ENCODE results near the gene NRN1L.

The NRN1L gene

DNA sequence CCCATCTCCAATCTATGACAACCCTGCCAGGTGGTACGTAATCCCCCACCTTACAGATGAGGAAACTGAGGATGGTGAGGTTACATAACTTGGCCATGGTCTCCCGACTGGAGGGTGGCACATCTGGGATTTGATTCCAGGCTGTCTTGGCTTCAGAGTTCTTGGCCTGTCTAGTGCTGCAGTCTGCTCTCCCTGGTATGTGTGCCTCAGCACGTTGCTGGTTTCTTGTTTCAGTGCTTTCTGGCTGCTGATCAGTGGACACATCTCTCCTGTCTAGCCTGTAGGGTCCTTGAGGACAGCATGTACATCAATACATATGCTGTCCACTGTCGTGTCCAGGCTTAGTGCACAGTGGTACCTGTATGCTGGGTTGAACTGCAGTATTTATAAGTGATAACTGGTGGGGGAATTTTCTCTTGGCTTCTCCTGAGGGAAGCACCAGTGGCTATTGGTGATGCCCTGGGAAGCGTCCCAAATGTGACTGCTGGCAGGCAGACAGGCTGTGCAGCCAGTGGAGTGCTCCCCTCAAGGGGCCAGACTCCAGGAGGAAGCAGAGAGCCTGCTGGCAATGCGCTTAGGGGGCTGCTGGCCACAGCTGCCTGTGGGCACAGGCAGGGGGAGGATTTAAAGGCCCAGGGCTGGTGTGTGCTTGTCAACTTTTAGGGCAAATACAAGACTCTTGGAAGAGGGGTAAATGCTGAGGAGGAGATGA, 32.6 kb downstream of the NRN1L start:
- DNase-seq (ENCODE audit: low read depth) = no peak

DNA sequence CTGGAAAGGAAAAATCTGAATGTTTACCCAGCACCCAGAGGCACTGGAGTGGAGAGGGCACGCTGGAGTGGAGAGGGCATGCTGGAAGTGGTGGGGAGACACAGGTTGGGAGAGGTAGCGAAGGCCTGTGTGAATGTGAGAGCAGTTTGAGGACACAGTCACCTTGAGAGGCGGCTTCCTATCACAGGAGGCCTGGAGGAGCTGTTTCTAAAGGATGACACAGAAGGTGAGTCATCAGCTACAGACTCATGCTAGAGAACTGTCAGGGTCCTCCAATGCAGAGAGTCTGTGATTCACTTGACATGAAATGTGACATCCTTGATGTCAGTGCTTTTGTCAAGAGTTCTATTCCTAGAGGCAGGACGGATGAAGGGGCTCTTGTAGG, 33.2 kb downstream of the NRN1L start:
- DNase-seq (ENCODE audit: low read depth) = peak; percentile 98

DNA sequence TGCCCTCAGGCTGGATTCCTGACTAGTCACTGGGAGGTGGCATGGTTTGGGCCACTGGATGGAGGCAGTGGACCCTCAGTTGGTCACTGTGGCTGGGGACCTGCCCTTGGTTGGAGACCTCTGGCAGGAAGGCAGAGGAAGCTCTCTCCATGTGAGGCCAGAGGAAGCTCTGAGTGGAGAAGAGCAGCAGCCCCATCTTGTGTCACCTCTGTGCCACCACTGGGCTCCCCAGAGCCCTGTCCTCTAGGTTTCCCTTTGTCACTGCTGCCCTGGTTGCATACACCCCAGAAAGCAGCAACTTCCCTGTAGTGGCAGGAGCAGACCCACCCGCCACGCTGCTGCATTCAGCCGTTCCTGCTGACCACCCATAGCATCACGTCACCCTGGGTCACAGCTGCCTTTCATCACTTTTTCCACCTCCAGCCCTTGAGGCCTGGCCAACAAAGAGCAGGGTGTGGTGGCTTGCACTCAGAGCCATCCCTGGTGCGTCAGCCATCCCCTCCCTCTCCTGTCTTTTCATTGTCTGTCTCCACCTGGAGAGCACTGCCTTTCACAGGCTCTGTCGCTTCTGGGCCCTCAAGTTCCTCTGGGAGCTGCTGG, 35.0 kb downstream of the NRN1L start:
- DNase-seq (ENCODE audit: low read depth) = peak; percentile 42

DNA sequence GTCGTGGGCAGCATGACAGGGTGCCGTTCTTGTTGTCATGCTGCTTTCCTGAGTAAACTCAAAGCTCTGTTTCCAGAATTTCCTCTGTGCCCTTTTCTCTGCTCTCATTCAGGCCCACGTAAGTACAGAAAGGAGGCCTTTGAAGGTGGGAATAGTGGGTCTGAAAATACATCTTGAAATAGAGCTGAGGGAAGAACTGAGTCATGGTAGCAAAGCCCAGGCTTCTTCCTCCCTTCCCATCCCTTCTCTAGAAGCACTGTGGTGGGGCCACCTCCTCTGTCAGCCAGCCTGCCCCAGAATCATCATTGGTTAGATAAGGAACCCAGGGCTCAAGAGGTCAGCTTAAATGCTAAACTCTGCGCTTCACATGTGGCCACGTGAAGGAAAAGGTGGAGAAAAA, 37.5 kb downstream of the NRN1L start:
- no peak for DNase-seq (ENCODE audit: low read depth)

DNA sequence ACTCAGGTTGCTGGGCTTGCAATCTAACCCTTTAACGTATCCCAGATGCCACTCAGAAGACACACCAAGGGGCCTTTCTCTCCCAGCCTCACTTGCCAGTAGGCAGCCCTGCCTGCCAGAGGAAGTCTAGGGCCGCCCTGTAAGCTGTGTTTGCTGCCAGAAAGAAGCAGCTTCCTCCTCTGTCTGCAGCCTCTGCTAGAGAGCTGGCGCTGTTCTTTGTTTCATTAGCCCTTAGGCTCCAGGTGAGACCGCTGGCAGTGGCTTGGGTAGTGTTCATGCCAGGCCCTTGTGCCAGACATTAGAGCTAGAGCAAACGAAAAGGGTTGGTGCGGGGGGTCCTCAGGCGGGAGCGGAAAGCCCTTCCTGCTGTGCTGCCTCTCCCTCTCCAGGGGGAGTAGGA, 38.1 kb downstream of the NRN1L start:
- DNase-seq (ENCODE audit: low read depth) = no peak

DNA sequence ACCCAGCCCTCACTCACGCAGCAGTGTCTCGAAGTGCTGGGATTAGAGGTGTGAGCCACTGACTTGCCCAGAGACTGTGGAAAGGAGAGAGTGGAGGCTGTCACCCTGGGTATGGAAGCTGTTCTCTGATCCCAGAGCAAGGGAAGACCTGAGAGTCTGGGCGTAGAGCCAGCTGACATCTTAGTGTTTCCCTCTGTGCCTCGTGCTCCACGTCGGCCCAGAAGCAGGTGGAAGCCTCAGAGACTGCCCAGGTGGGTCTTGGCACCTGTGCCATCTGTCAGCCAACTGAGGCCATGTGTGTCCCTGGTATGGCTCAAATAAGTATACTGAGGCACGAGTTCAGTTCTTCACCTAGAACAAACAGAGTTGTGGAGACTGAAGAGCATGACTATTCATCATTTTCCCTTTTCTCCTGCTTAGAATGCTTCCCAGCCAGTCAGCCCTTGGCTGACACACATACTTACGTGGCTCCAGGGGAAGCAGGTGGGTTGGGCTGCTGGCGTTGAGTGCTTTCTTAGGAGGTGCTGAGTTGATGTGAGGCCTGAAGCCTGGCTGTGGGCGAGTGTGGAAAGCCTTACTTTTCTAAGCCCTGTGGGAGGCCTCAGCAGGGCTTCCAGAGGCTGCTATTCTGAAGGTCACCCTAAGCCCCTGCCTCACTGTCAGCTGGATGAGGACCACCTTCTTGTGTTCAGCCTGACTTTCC, 38.9 kb downstream of the NRN1L start:
- DNase-seq (ENCODE audit: low read depth) = no peak

DNA sequence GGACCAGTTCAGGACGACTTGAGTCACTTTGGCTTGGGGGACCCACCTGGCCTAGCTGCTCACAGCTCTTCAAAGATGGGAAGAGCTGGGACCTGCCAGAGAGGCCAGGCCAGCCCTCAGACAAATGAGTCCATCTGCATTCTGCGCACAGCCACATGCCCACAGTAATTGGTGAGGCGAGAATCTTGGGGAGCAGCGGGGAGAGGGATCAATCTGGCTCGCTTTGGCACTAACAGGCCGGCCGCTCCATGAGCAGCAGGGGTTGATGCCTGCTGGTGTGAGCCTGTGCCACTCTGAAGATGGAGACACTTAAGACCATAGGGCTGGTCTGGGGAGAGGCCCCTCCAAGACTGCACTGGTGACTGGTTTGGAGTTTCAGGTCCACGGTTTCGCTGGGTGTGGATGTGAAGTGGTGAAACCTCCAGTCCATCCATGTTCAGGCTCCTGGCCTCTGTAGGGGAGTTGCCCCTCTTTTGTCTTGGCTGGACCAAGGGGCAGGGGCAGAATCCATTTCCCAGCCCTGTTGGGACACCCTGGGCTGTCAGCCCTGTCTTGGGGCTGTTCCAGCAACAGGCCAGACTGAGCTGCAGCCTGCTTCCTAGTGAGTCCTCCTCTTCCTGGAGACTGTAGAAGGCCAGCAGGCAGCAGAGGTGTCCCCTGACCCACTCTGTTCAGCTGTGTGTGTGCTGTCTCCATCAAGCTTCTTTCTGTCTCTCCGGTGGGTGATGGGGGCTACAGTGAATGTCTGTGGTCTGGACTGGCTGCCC, 39.6 kb downstream of the NRN1L start:
- DNase-seq (ENCODE audit: low read depth) = no peak

DNA sequence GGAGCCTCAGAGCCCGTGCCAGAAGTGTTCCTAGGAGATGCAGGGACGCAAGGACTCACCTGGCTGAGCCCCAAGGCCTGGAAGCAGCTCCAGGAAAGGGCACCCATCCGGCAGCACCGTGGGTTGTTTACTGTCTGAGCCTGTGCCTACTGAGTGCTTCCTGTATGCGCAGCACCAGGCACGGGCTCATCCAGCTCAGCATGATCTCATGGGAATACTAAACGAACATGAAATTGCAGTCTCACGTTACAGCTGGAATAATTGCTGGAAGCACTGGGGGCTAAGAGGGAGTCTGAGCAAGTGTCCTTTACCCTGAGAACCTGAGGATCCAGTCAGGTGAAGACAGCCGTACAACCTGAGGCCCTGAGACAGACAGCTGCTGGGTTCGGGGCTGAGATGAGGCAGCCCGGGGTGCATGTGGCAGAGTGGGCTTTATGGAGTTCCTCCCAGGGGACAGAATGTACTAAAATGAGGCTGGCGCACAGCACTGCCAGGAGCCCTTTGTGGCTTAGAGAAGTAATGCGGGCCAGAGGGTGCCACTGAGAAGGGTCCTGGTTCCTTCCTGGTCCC, 41.6 kb downstream of the NRN1L start:
- DNase-seq (ENCODE audit: low read depth) = peak; percentile 37

DNA sequence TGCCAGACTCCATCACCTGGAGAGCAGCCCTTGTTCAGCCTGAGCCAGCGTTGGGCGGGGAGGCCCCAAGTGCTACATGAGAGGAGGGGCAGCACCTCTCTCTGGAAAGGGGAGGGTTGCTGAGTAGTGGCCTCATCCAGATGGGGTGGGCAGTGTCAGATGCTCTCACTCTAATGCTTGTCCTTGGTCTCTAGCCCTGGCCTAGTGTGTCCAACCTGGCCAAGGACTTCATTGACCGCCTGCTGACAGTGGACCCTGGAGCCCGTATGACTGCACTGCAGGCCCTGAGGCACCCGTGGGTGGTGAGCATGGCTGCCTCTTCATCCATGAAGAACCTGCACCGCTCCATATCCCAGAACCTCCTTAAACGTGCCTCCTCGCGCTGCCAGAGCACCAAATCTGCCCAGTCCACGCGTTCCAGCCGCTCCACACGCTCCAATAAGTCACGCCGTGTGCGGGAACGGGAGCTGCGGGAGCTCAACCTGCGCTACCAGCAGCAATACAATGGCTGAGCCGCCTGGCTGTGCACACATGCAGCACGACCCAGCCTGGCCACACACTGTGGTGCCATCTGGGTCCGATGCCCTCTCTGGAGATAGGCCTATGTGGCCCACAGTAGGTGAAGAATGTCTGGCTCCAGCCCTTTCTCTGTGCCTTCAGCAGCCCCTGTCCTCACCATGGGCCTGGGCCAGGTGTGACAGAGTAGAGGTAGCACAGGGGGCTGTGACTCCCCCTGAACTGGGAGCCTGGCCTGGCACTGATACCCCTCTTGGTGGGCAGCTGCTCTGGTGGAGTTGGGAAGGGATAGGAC, 42.7 kb downstream of the NRN1L start:
- DNase-seq (ENCODE audit: low read depth) = no peak

DNA sequence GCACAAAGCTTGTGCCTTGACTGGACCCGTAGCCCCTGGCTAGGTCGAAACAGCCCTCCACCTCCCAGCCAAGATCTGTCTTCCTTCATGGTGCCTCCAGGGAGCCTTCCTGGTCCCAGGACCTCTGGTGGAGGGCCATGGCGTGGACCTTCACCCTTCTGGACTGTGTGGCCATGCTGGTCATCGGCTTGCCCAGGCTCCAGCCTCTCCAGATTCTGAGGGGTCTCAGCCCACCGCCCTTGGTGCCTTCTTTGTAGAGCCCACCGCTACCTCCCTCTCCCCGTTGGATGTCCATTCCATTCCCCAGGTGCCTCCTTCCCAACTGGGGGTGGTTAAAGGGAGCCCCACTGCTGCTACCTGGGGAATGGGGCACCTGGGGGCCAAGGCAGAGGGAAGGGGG, 43.5 kb downstream of the NRN1L start:
- DNase-seq (ENCODE audit: low read depth) = no peak

DNA sequence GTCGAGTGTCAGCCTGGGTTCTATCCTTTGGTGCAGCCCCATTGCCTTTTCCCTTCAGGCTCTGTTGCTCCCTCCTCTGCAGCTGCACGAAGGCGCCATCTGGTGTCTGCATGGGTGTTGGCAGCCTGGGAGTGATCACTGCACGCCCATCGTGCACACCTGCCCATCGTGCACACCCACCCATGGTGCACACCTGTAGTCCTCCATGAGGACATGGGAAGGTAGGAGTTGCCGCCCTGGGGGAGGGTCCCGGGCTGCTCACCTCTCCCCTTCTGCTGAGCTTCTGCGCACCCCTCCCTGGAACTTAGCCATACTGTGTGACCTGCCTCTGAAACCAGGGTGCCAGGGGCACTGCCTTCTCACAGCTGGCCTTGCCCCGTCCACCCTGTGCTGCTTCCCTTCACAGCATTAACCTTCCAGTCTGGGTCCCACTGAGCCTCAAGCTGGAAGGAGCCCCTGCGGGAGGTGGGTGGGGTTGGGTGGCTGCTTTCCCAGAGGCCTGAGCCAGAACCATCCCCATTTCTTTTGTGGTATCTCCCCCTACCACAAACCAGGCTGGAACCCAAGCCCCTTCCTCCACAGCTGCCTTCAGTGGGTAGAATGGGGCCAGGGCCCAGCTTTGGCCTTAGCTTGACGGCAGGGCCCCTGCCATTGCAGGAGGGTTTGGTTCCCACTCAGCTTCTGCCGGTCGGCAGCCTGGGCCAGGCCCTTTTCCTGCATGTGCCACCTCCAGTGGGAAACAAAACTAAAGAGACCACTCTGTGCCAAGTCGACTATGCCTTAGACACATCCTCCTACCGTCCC, 44.1 kb downstream of the NRN1L start:
- DNase-seq (ENCODE audit: low read depth) = peak; percentile 75

DNA sequence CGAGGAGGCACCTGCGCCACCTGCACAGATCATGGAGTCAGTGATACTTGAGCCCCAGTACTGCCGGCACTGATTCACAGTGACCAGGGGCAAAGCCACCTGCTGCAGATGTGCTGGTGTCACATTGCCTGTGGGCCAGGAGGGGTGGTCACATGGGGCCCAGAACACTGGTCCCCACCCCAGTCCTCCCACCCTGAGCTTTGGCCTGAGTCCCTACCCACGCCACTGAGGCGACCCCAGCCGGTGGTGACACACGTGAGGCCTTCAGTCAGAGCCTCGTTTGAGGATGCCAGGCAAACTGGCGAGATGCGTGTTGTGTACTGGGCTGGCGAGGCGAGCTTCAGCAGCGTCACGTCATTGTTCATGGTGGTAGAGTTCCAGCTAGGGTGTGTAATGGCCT, 45.5 kb downstream of the NRN1L start:
- DNase-seq (ENCODE audit: low read depth) = no peak

DNA sequence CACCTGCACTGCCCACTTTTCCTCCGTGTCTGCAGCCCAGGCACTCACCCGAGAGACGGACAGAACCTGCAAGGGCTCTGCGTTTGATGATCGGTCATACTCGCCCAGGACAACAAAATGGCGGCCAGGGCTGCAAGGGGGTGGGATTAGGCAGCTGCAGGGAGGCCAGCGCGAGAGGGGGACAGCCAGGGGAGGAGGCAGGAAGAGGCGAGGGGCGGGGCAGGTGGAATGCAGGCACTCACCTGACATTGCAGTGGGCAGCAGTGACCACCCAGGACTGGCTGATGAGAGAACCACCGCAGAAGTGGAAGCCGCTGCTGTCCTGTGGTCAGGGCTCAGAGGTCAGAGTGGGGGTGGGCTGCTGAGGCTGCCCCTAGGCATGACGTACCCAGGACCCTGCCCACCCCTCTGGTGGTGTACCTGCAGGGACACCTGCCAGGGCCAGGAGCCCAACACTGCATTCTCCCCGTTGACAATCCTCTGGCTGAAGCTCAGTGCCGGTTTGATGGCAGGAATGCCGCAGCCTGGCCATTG, 46.1 kb downstream of the NRN1L start:
- no peak for DNase-seq (ENCODE audit: low read depth)

DNA sequence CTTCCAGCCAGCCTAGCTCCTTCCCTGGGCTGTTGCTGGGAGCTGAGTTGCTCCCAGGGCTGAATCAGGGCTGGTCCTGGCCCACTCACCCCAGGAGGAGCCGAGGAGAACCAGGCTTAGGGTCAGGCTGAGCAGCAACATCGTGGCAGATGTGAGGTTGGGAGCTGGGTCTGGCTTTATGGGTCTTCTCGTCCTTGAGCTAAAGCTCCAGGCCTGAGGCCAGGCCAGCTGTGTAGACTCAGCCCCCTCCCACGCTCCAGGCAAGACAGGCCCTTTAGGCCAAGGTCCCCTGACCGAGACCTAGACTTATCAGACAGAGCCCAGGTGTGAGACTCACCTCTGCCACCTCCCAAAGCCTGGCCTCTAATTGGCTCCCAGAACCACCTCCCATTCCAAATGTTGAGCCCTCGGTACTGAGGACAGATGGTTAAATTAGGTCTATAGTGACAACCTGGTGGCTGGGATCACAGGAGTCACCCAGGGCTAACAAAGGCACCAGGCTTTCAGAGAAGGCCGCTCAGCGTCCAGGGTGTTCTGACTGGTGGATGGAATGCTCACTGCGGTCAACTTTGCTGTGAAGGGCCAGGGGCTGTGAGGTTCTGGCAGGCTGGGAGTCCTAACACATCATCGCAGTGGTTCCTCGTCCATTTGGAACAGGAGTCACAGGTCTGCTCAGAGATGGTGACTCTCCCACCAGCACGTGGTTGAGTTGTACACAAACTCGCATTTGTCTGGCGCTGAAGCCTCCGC, 47.2 kb downstream of the NRN1L start, which contains the start of gene CTRL:
Gene CTRL (minus strand): TSS at position 151 of the 750 bp plus-strand sequence. CDS start 10 bp downstream, at position 141.
- DNase-seq (ENCODE audit: low read depth) = no peak

DNA sequence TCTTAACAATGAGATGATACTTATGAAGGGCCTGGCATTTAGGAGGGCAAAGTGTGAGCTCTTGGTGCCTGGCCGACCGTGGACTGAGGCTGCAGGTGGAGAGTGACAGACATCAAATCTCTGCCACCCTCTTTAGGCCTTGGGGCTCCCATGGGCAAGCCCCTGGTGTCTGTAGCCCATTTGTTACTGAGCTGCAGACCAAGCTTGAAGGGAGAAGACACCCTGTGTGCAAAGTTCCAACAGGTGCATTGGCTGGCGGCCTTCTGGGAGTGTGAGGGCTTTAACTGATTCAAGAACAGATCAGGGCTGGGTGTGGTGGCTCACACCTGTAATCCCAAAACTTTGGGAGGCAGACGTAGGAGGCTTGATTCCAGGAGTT, 47.8 kb downstream of the NRN1L start:
- DNase-seq (ENCODE audit: low read depth) = no peak

DNA sequence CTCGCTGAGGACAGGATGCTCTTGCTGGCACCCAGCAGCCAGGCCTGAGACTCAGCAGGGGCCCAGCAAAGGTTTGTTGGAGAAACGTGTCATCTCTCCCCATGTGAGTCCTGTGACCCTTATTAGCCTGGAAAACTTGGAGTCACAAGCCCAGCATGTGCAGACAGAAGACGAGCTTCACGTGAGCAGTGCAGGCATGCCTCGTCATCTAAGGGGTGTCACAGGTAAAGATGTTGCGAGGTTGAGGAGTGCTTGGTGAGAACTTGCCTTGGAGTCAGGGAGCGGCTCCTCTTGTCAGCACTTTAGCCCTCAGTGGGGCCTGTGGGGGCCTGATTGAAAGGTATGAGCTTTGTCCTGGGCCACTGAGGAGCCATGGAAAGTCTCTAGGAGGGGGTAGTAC, 49.1 kb downstream of the NRN1L start:
- DNase-seq (ENCODE audit: low read depth) = no peak

DNA sequence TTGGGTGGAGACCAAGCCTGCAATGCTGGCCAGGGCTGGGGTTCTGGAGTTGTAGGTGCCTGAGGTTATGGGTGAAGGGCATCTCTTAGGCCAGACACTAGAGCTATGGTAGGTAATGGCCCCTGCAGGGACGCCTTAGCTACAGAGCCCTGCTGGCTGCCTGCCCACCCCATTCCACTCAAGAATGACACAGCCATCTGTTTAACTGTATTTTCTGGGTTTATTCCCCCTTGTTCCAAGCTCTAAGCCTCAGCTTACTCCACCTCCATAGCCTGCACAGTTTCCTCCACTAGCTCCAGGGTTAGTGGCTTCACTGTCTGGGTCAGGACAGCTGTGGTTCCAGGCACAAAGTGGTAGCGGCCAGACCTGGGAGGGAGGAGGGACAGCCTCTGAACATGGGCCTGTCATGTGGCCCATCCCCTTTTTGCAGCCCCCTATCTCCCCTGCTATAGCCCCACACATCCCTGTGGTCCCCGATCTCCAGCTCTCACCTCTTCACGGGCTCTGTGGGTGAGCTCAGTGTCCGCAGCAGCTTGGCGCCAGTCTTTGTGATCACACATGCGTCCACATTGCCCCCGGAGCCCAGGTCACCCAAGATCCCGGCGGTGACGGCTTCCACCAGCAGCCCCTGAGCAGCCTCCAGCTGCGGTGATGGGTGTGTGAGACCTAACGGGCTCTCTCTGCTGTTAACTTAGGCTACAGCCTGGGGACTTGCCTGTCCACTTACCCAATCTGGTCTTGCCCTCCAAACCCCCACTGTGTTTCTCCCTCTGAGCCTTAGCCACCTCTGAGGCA, 49.8 kb downstream of the NRN1L start:
- DNase-seq (ENCODE audit: low read depth) = no peak

DNA sequence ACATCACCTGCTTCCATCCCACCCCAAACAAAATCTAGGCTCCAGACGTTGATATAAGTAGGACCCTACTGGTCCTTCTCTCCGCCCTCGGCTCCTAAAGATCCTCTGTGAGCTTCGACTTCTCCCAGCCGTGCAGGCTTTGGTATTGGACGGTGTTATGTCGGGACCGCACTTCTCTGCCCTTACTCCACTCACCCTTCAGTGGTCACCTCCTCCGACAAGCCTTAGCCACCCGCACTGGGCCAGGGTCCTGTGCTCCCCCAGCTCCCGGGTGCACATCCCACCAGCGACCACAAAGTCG, 50.4 kb downstream of the NRN1L start:
- no peak for DNase-seq (ENCODE audit: low read depth)

Data from ELR (cell line).